Fibroblast of lung (primary cell): Measurements from ENCODE around the gene ABCA13. TPM values are rescaled to one million over a fixed set of nuclear protein-coding genes. Genes with fewer than 3 reads are reported as not detected.

ENCODE experiments used
- DNase-seq, 2 donors: peaks; one replicate each; pipeline versions ENCODE4 v3.0.0 to v3.0.0-alpha.2; 2010; ENCODE audit warnings: low read depth in 2 of 2
- H2AFZ ChIP-seq: 2 replicates; pipeline ENCODE4 v1.5.1; 2012; ENCODE audit warnings: low read length, control low read depth, inconsistent platforms
- H3K27ac ChIP-seq: 2 replicates; pipeline ENCODE4 v1.5.1; 2011; ENCODE audit warnings: low read length, control low read depth; ENCODE audit not compliant: insufficient read depth
- H3K27me3 ChIP-seq: 2 replicates; pipeline ENCODE4 v1.5.1; 2011; ENCODE audit warnings: mild to moderate bottlenecking, low read length; ENCODE audit not compliant: control insufficient read depth, insufficient read depth
- H3K36me3 ChIP-seq: 2 replicates; pipeline ENCODE4 v1.5.1; 2011; ENCODE audit warnings: low read length; ENCODE audit not compliant: control insufficient read depth, insufficient read depth
- H3K4me1 ChIP-seq: 2 replicates; pipeline ENCODE4 v1.5.1; 2011; ENCODE audit warnings: low read length; ENCODE audit not compliant: control insufficient read depth, insufficient read depth; ENCODE audit errors: extremely low read depth
- H3K4me2 ChIP-seq: 2 replicates; pipeline ENCODE4 v1.5.1; 2011; ENCODE audit warnings: low read length, control low read depth; ENCODE audit not compliant: insufficient read depth; ENCODE audit errors: extremely low read depth
- H3K4me3 ChIP-seq, 4 experiments: fragments of 200-600 bp in 1 of 4; sonication (generic) in 1 of 4; replicated peaks in 1 of 4; 2 replicates each; pipeline ENCODE4 v1.5.1; 2011 to 2016; ENCODE audit warnings: low read length in 4 of 4, low read depth in 3 of 4, mild to moderate bottlenecking in 3 of 4, control low read depth in 2 of 4, inconsistent platforms in 1 of 4, mixed read lengths in 1 of 4; ENCODE audit not compliant: insufficient read depth in 1 of 4; ENCODE audit errors: control extremely low read depth in 1 of 4
- H3K79me2 ChIP-seq: 2 replicates; pipeline ENCODE4 v1.5.1; 2012; ENCODE audit warnings: mild to moderate bottlenecking, low read length, inconsistent platforms; ENCODE audit not compliant: control insufficient read depth, insufficient read depth
- H3K9ac ChIP-seq: 2 replicates; pipeline ENCODE4 v1.5.1; 2011; ENCODE audit warnings: mild to moderate bottlenecking, low read length, control low read depth; ENCODE audit not compliant: insufficient read depth
- H3K9me3 ChIP-seq: 2 replicates; pipeline ENCODE4 v1.5.1; 2012; ENCODE audit warnings: low read depth, low read length; ENCODE audit not compliant: control insufficient read depth, insufficient read depth
- H4K20me1 ChIP-seq: 2 replicates; pipeline ENCODE4 v1.5.1; 2011; ENCODE audit warnings: low read length; ENCODE audit not compliant: control insufficient read depth, insufficient read depth; ENCODE audit errors: extremely low read depth
- EZH2 ChIP-seq: IDR thresholded peaks from 2 replicates; pipeline ENCODE4 v1.5.1; 2012; ENCODE audit warnings: low read length, control low read depth, mild to moderate bottlenecking; ENCODE audit errors: missing control alignments
- polyA plus RNA-seq, 2 donors: library from polyadenylated mRNA; depleted of rRNA in 1 of 2; stranded (reverse) in 1 of 2; unstranded in 1 of 2; fragments of >200 nt; gene quantifications; 2 replicates each; pipeline ENCODE4 v1.2.1, GENCODE V29; 2011 to 2012; ENCODE audit warnings: missing spikeins in 1 of 2
- total RNA-seq: library from RNA; depleted of rRNA; stranded (reverse); fragments of >200 nt; gene quantifications from 2 replicates; pipeline ENCODE4 v1.2.1, GENCODE V29; 2014
- TF ChIP-seq, protein P1 (sequence below), 2 donors: IDR thresholded peaks in 1 of 2; conservative IDR thresholded peaks in 1 of 2; 1 replicate in 1 of 2; 2 replicates in 1 of 2; pipeline ENCODE4 v1.5.1; 2011 to 2012; ENCODE audit warnings: low read length in 2 of 2, control low read depth in 1 of 2, inconsistent platforms in 1 of 2, low read depth in 1 of 2, mild to moderate bottlenecking in 1 of 2

Gene ABCA13
- total and polyA plus RNA-seq, 2 donors (not counting 1 experiment from before 2014, with no cell fraction given), result 0.08 to 10.9 TPM

DNA sequence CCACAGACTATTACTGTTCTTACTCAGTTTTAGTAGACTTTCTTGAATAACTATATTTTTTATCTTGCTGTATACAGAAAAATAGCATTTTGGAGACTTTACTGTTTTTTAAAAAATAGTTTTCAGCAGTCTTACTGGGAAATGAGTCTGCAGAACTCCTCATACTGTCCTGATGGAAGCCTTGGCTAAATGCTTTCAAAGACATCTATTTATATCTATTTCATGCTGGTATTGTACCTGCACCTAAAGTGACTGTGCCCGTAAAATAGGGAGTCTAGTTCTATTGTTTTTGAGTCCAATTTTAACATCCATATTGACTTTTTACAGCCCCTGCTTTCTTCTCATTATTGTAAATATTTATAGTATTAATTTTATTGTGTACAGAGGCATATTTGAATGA, 464.5 kb downstream of the ABCA13 start:
- no peak for DNase-seq
- no peak overlapping the region for H2AFZ ChIP-seq
- no peaks in the 10 kb centered on the region for H3K79me2 ChIP-seq

DNA sequence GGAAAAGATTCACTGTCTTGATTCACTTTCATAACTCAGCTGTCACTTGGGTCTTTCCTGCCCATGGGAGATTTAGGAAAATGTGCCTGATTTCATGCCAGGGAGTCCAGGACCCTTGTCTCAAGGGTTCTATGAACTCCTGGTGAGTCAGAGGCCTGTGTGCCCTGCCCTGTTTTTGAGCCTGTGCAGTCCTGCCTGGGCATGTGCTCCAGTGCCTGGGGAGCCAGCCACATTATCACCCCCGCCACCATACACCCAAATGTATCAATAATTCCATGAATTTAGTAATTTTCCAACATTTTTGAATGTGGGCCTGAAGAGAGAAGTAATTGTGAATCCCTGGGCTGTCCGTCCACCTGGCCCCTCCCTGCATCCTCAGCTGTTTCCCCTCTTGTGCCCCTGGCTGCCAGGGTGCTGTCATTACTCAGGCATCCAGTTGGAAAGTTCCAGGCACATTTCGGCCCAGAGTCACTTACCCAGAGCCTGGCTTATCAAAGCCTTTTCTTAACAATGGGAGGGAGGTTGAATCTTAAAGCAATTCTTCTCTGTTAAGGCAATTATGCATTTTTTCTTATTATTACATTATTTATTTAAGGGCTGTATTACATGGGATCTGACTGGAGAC, 465.2 kb downstream of the ABCA13 start:
- Histone ChIP-seq H3K27ac (no peak overlapping the region), H3K36me3 (no peaks in the 10 kb centered on the region), H2AFZ (no peak overlapping the region), H3K4me3 (no peak overlapping the region), H3K79me2 (no peaks in the 10 kb centered on the region), H3K9me3 (no peaks in the 10 kb centered on the region), H3K27me3 (no peaks in the 10 kb centered on the region), H3K9ac (no peak overlapping the region), H3K4me2 (no peak overlapping the region), H3K4me1 (no peaks in the 10 kb centered on the region), H4K20me1 (no peaks in the 10 kb centered on the region)
- DNase-seq, result peak in 1 of 2 donors; percentile 12
- TF ChIP-seq, protein P1, sequence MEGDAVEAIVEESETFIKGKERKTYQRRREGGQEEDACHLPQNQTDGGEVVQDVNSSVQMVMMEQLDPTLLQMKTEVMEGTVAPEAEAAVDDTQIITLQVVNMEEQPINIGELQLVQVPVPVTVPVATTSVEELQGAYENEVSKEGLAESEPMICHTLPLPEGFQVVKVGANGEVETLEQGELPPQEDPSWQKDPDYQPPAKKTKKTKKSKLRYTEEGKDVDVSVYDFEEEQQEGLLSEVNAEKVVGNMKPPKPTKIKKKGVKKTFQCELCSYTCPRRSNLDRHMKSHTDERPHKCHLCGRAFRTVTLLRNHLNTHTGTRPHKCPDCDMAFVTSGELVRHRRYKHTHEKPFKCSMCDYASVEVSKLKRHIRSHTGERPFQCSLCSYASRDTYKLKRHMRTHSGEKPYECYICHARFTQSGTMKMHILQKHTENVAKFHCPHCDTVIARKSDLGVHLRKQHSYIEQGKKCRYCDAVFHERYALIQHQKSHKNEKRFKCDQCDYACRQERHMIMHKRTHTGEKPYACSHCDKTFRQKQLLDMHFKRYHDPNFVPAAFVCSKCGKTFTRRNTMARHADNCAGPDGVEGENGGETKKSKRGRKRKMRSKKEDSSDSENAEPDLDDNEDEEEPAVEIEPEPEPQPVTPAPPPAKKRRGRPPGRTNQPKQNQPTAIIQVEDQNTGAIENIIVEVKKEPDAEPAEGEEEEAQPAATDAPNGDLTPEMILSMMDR (conservative IDR thresholded peaks at IDR 0.05 in 1 of 2, IDR thresholded peaks at IDR 0.05 in 1 of 2; ENCODE audit: low read depth in 1 of 2, low read length in 2 of 2), result no peak
- TF ChIP-seq EZH2, result no peak

More for the DNA sequence above, 464.5 kb downstream of the ABCA13 start:
- Histone ChIP-seq H3K4me1 (no peaks in the 10 kb centered on the region), H3K4me2 (no peak overlapping the region), H3K9ac (no peak overlapping the region), H3K36me3 (no peaks in the 10 kb centered on the region), H3K4me3 (no peak overlapping the region), H4K20me1 (no peaks in the 10 kb centered on the region), H3K9me3 (no peaks in the 10 kb centered on the region), H3K27ac (no peak overlapping the region), H3K27me3 (no peaks in the 10 kb centered on the region)
- TF ChIP-seq EZH2, result no peak
- TF ChIP-seq, protein P1 (conservative IDR thresholded peaks at IDR 0.05 in 1 of 2, IDR thresholded peaks at IDR 0.05 in 1 of 2; ENCODE audit: low read depth in 1 of 2, low read length in 2 of 2), result no peak

DNA sequence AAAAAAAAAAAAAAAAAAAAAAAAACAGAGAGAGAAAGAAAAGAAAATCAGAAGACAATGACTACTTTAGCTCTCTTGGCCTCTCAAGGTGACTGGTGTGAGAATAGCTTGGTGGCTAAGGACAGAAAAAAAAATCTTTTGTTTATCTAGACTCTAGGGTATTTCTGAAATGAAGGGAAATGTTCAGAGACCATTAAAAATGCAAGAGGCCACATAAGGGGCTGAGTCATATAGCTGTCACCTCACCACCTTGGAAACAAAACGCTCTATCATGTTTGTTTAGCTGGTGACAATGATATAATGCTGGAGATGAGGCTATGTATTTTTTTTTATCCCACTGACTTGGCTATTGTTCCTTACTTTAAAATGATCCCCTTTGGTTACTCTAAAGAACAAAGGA, 466.1 kb downstream of the ABCA13 start:
- Histone ChIP-seq H3K36me3 (no peaks in the 10 kb centered on the region), H3K4me1 (no peaks in the 10 kb centered on the region), H4K20me1 (no peaks in the 10 kb centered on the region), H2AFZ (no peak overlapping the region), H3K9ac (no peak overlapping the region), H3K4me3 (no peak overlapping the region), H3K9me3 (no peaks in the 10 kb centered on the region), H3K79me2 (no peaks in the 10 kb centered on the region), H3K4me2 (no peak overlapping the region), H3K27me3 (no peaks in the 10 kb centered on the region), H3K27ac (no peak overlapping the region)
- TF ChIP-seq, protein P1 (conservative IDR thresholded peaks at IDR 0.05 in 1 of 2, IDR thresholded peaks at IDR 0.05 in 1 of 2; ENCODE audit: low read depth in 1 of 2, low read length in 2 of 2), result no peak
- no peak for TF ChIP-seq EZH2
- DNase-seq, result peak; percentile 2 to 37
